Measurements from ENCODE around the gene SLC39A11.

Gene SLC39A11

GRCh38 chr17:72615627-72615991 is 476.9 kb downstream of the SLC39A11 start:
- H3K36me3 ChIP-seq (ENCODE audit: insufficient read depth, low read length): no peaks in the 10 kb centered on the region
- no peaks in the 10 kb centered on the region for H3K9me3 ChIP-seq (ENCODE audit: low read length)
- peaks cover 9% of the 10 kb centered on the region for H3K4me1 ChIP-seq (ENCODE audit: insufficient read depth, low read length)
- H2AFZ ChIP-seq (ENCODE audit: low read depth, low read length): no peak overlapping the region
- peaks cover 23% of the 10 kb centered on the region for H3K27me3 ChIP-seq (ENCODE audit: insufficient read depth, low read length)
- H3K4me3 ChIP-seq (ENCODE audit: low read length): no peak overlapping the region

GRCh38 chr17:72614871-72615626 is 477.4 kb downstream of the SLC39A11 start:
- H3K27me3 ChIP-seq (ENCODE audit: insufficient read depth, low read length): peaks cover 23% of the 10 kb centered on the region
- no peaks in the 10 kb centered on the region for H3K9me3 ChIP-seq (ENCODE audit: low read length)
- H3K4me3 ChIP-seq (ENCODE audit: low read length): no peak overlapping the region
- H3K4me1 ChIP-seq (ENCODE audit: insufficient read depth, low read length): peaks cover 9% of the 10 kb centered on the region
- no peak overlapping the region for H2AFZ ChIP-seq (ENCODE audit: low read depth, low read length)
- no peaks in the 10 kb centered on the region for H3K36me3 ChIP-seq (ENCODE audit: insufficient read depth, low read length)

- Histone ChIP-seq H3K36me3 (ENCODE audit: insufficient read depth, low read length) (no peaks in the 10 kb centered on the region), H3K4me1 (ENCODE audit: insufficient read depth, low read length) (peaks cover 9% of the 10 kb centered on the region), H2AFZ (ENCODE audit: low read depth, low read length) (no peak overlapping the region), H3K9me3 (ENCODE audit: low read length) (no peaks in the 10 kb centered on the region), H3K4me3 (ENCODE audit: low read length) (no peak overlapping the region), H3K27me3 (ENCODE audit: insufficient read depth, low read length) (peaks cover 23% of the 10 kb centered on the region)
These were observed 478.0 kb downstream of the SLC39A11 start for GRCh38 chr17:72614476-72614870.

GRCh38 chr17:72613806-72614292 is 478.6 kb downstream of the SLC39A11 start:
- H3K4me3 ChIP-seq (ENCODE audit: low read length): no peak overlapping the region
- peaks cover 23% of the 10 kb centered on the region for H3K27me3 ChIP-seq (ENCODE audit: insufficient read depth, low read length)
- no peaks in the 10 kb centered on the region for H3K36me3 ChIP-seq (ENCODE audit: insufficient read depth, low read length)
- no peaks in the 10 kb centered on the region for H3K9me3 ChIP-seq (ENCODE audit: low read length)
- H2AFZ ChIP-seq (ENCODE audit: low read depth, low read length): no peak overlapping the region
- peaks cover 9% of the 10 kb centered on the region for H3K4me1 ChIP-seq (ENCODE audit: insufficient read depth, low read length)

DNA sequence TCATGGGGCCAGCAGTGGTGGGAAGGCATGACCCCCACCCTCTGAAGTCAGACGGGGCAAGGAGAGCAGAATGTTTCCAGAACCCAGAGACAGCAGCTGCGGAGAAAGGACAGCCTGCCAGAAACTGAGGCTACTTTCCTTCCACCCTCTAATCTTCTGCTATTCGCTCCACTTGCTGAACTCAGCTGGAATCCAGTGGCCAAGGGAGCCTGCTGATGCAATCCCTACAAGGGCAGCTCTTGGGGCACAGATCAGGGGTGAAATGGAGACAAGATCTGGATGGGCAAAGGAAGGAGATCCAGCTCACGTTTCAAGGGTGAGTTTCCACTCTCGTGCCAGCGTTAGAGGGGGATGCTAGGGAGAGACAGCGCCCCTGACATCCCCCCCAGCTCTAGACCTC is 479.1 kb downstream of the SLC39A11 start:
- no peaks in the 10 kb centered on the region for H3K36me3 ChIP-seq (ENCODE audit: insufficient read depth, low read length)
- H3K27me3 ChIP-seq (ENCODE audit: insufficient read depth, low read length): peaks cover 23% of the 10 kb centered on the region
- no peak overlapping the region for H2AFZ ChIP-seq (ENCODE audit: low read depth, low read length)
- H3K9me3 ChIP-seq (ENCODE audit: low read length): no peaks in the 10 kb centered on the region
- peaks cover 9% of the 10 kb centered on the region for H3K4me1 ChIP-seq (ENCODE audit: insufficient read depth, low read length)
- no peak overlapping the region for H3K4me3 ChIP-seq (ENCODE audit: low read length)

- H3K36me3 ChIP-seq (ENCODE audit: insufficient read depth, low read length): no peaks in the 10 kb centered on the region
These were observed 481.3 kb downstream of the SLC39A11 start for GRCh38 chr17:72611172-72611571.

DNA sequence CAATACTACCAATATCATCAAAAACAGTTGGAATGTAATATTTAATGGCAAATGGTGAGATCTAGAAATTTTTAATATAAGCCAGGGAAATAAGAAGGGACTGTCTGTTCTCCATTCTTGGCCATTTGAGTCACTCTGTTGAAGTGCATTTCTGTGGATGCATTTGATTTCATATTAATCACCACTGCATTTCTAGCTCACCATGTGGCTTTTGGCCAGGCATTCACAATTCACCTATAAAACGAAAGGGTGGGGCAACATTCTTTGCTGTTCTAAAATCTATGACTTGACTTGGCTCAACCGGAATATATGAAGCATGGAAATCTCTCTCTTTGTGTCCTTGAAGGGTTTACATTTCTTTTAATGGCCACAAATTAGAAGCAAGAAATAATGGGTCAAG is 483.0 kb downstream of the SLC39A11 start:
- Histone ChIP-seq H3K9me3 (ENCODE audit: low read length) (no peaks in the 10 kb centered on the region), H3K4me3 (ENCODE audit: low read length) (no peak overlapping the region), H3K4me1 (ENCODE audit: insufficient read depth, low read length) (no peaks in the 10 kb centered on the region), H3K27me3 (ENCODE audit: insufficient read depth, low read length) (peaks cover 17% of the 10 kb centered on the region), H2AFZ (ENCODE audit: low read depth, low read length) (no peak overlapping the region), H3K36me3 (ENCODE audit: insufficient read depth, low read length) (no peaks in the 10 kb centered on the region)

More at GRCh38 chr17:72611172-72611571, 481.3 kb downstream of the SLC39A11 start:
- no peak overlapping the region for H2AFZ ChIP-seq (ENCODE audit: low read depth, low read length)
- H3K27me3 ChIP-seq (ENCODE audit: insufficient read depth, low read length): peaks cover 23% of the 10 kb centered on the region
- no peak overlapping the region for H3K4me3 ChIP-seq (ENCODE audit: low read length)
- H3K4me1 ChIP-seq (ENCODE audit: insufficient read depth, low read length): peaks cover 9% of the 10 kb centered on the region
- H3K9me3 ChIP-seq (ENCODE audit: low read length): no peaks in the 10 kb centered on the region

DNA sequence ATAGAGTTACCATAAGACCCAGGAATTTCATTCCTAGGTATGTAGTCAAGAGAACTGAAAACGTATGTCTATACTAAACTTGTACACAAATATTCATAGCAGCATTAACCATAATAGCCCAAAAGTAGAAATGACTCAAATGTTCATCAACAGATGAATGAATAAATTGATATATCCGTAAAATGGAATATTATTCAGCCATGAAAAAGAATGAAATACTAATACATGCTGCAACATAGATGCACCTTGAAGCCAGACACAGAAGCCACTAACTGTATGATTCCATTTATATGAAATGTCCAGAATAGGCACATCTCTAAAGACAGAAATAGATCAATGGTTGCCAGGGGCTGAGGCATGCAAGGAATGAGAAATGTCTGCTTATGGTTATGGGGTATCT is 484.1 kb downstream of the SLC39A11 start:
- H3K27me3 ChIP-seq (ENCODE audit: insufficient read depth, low read length): peaks cover 7% of the 10 kb centered on the region
- no peak overlapping the region for H2AFZ ChIP-seq (ENCODE audit: low read depth, low read length)

DNA sequence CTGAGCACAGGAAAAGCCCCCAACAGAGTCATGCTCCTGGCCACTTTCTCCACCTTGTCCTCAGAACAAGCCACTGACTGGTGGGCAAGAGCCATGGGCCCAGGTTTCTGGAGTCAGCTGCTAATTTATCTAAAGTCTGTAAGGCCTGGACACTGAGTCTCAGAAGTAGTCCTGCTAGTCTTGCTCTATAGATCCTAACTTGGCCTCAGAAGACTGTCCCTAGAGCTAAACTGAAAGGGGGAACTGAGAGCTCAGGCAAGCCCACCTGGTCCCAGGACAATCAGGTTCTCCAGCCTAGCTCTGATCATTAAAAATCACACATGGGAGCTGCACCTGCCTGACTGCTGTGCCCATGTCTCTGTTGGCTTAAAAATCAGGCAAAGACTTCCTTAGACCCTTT is 485.8 kb downstream of the SLC39A11 start:
- Histone ChIP-seq H2AFZ (ENCODE audit: low read depth, low read length) (no peak overlapping the region), H3K4me3 (ENCODE audit: low read length) (no peak overlapping the region), H3K27me3 (ENCODE audit: insufficient read depth, low read length) (no peaks in the 10 kb centered on the region), H3K9me3 (ENCODE audit: low read length) (no peaks in the 10 kb centered on the region), H3K36me3 (ENCODE audit: insufficient read depth, low read length) (no peaks in the 10 kb centered on the region), H3K4me1 (ENCODE audit: insufficient read depth, low read length) (peaks cover 13% of the 10 kb centered on the region)

More for the DNA sequence above, 484.1 kb downstream of the SLC39A11 start:
- Histone ChIP-seq H3K4me3 (ENCODE audit: low read length) (no peak overlapping the region), H3K36me3 (ENCODE audit: insufficient read depth, low read length) (no peaks in the 10 kb centered on the region), H3K4me1 (ENCODE audit: insufficient read depth, low read length) (peaks cover 2% of the 10 kb centered on the region), H3K9me3 (ENCODE audit: low read length) (no peaks in the 10 kb centered on the region)

DNA sequence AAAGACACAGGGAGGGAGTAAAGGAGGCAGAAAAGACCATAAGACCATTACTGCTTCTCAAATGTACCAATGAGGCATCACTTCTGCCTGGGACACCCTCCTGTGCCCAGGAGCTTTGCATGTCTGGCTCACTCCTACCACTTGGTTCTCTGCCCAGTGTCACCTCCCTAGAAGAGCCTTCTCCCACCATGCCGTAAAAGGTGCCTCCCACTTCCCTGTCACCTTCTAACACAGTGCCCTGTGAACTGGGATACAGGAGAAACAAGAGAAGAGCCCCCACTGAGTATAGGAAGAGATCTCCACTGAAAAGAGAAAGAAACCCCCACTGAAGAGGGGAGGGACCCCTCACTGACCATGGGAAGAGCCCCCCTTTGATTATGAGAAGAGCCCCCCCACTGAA is 486.9 kb downstream of the SLC39A11 start:
- Histone ChIP-seq H3K27me3 (ENCODE audit: insufficient read depth, low read length) (no peaks in the 10 kb centered on the region), H3K4me1 (ENCODE audit: insufficient read depth, low read length) (peaks cover 13% of the 10 kb centered on the region), H2AFZ (ENCODE audit: low read depth, low read length) (no peak overlapping the region), H3K36me3 (ENCODE audit: insufficient read depth, low read length) (no peaks in the 10 kb centered on the region), H3K9me3 (ENCODE audit: low read length) (no peaks in the 10 kb centered on the region), H3K4me3 (ENCODE audit: low read length) (no peak overlapping the region)

DNA sequence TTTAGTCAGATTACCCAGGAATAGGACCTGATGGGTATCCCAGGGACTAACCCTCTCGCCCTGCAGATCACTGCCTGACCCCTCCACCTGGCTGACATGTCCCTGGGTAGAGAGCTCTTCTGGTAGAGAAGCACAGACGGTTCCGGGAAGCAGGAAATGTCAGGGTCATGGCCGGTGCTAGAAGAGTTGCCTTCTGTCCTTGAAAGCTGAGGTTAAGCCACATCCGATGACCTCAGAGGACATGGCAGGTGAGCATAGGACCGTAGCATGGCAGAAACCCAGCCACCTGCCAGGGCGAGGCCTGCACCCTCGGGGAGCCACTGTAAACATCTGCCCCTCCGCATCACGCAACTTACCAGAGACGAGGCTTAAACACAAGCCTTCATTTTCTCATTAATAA is 488.0 kb downstream of the SLC39A11 start:
- no peak overlapping the region for H2AFZ ChIP-seq (ENCODE audit: low read depth, low read length)
- H3K4me1 ChIP-seq (ENCODE audit: insufficient read depth, low read length): peaks cover 13% of the 10 kb centered on the region
- H3K27me3 ChIP-seq (ENCODE audit: insufficient read depth, low read length): no peaks in the 10 kb centered on the region
- no peaks in the 10 kb centered on the region for H3K36me3 ChIP-seq (ENCODE audit: insufficient read depth, low read length)
- H3K4me3 ChIP-seq (ENCODE audit: low read length): no peak overlapping the region
- no peaks in the 10 kb centered on the region for H3K9me3 ChIP-seq (ENCODE audit: low read length)

DNA sequence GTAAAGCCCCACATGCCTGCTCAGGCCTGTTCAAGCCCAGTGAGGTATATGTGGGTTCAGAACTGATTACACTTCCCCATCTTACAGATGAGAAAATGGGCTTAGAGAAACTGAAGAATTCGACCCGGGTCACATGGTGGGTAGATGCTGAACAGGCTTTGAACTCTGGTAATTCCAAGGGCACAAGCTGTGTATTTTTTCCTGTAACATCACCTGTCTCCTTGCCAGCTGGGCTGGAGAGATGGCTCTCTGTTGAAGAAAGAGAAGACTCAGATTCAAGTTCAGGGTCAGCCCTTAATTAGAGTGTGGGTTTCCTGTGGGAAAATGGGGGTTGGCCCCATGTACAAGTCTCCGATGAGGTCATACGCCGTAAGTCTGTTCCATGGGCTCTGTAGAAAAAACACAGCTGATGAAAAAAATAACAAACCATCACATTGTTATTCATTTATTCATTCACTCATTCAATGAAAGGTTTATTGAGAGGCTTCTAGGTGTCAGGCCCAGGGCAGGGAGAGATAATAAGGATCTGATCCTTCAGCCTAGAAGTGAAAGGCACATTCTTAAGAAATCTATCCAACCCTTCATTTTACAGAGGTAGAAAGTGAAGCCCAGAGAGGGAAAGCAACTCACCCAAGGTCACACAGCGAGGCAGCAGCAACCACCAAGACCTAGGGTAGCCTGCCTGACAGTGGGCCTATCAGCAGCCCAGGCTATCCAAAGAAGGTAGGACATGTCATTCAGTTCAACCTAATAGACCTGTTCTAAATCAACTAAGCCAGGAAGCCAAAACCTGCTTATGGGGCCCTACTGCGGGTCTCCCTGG is 488.9 kb downstream of the SLC39A11 start:
- H3K4me1 ChIP-seq (ENCODE audit: insufficient read depth, low read length): peaks cover 13% of the 10 kb centered on the region
- no peaks in the 10 kb centered on the region for H3K27me3 ChIP-seq (ENCODE audit: insufficient read depth, low read length)
- H3K4me3 ChIP-seq (ENCODE audit: low read length): no peak overlapping the region
- no peaks in the 10 kb centered on the region for H3K9me3 ChIP-seq (ENCODE audit: low read length)
- no peaks in the 10 kb centered on the region for H3K36me3 ChIP-seq (ENCODE audit: insufficient read depth, low read length)
- H2AFZ ChIP-seq (ENCODE audit: low read depth, low read length): no peak overlapping the region

Data from neuron (in vitro differentiated cells).